ENCODE results near the gene HOXC12. TPM values are rescaled to one million over a fixed set of nuclear protein-coding genes. Genes with fewer than 3 reads are reported as not detected.

HOXC12 gene
- total RNA-seq, 1 donor from 2014 or later = not detected

Other genes with a start within 250 kb of the HOXC12 start
- gene CALCOCO1, start 227.5 kb upstream of the HOXC12 start, total RNA-seq = 34.6 TPM
- not detected for gene CISTR, start 202.9 kb upstream of the HOXC12 start, total RNA-seq
- gene HOXC13, start 16.1 kb upstream of the HOXC12 start, total RNA-seq = 0.52 TPM
- gene HOXC11, start 18.2 kb downstream of the HOXC12 start, total RNA-seq = 0.08 TPM
- gene HOTAIR, start 20.1 kb downstream of the HOXC12 start, total RNA-seq = not detected
- 0.64 TPM for gene HOXC10, start 30.2 kb downstream of the HOXC12 start, total RNA-seq
- 1.2 TPM for gene HOXC9, start 45.3 kb downstream of the HOXC12 start, total RNA-seq
- 0.48 TPM for gene HOXC8, start 54.1 kb downstream of the HOXC12 start, total RNA-seq
- gene HOXC6, start 73.5 kb downstream of the HOXC12 start, total RNA-seq = 1.6 TPM
- gene HOXC5, start 78.1 kb downstream of the HOXC12 start, total RNA-seq = 0.60 TPM
- gene HOXC4, start 98.9 kb downstream of the HOXC12 start, total RNA-seq = 5.1 TPM
- gene SMUG1, start 234.1 kb downstream of the HOXC12 start, total RNA-seq = 35.2 TPM

Measured in esophagus mucosa (tissue), 1 donor.